Esophagus squamous epithelium (tissue), 5 donors: ENCODE data around the gene RNF123. TPM values are rescaled to one million over a fixed set of nuclear protein-coding genes. Genes with fewer than 3 reads are reported as not detected.
A peak's percentile ranks its signal among the peaks of the same experiment; 100 is the strongest.

ENCODE experiments used
- DNase-seq: peaks from one replicate; lab custom pipeline; 2025; lab: John Stamatoyannopoulos, UW
- H3K27ac ChIP-seq, 4 donors: fragments of 200-600 bp; sonication (generic); one replicate each; pipeline ENCODE4 v1.5.1; 2016 to 2019; ENCODE audit warnings: mild to moderate bottlenecking in 1 of 4
- H3K27me3 ChIP-seq, 4 donors: fragments of 200-600 bp; sonication (generic); 1 replicate in 3 of 4; 2 replicates in 1 of 4; pipeline versions ENCODE4 v1.5.1 to v1.6.0; 2017 to 2021; ENCODE audit warnings: antibody characterized with exemption in 1 of 4
- H3K36me3 ChIP-seq, 3 donors: fragments of 200-600 bp; sonication (generic); one replicate each; pipeline ENCODE4 v1.5.1; 2016 to 2019
- H3K4me1 ChIP-seq, 3 donors: fragments of 200-600 bp; sonication (generic); one replicate each; pipeline ENCODE4 v1.5.1; 2017 to 2019
- H3K4me3 ChIP-seq, 4 donors: fragments of 200-600 bp; sonication (generic); 1 replicate in 3 of 4; 2 replicates in 1 of 4; pipeline ENCODE4 v1.5.1; 2016 to 2019; ENCODE audit warnings: mild to moderate bottlenecking in 2 of 4, moderate library complexity in 1 of 4
- H3K9me3 ChIP-seq, 3 donors: fragments of 200-600 bp; sonication (generic); one replicate each; pipeline ENCODE4 v1.5.1; 2016 to 2019
- CTCF ChIP-seq, 6 experiments: fragments of 450-650 bp in 4 of 6; fragments of 200-600 bp in 2 of 6; sonication (generic) in 2 of 6; IDR thresholded peaks; one replicate each; pipeline ENCODE4 v1.5.1; 2016 to 2019; ENCODE audit warnings: antibody characterized with exemption in 6 of 6, mild to moderate bottlenecking in 4 of 6, moderate library complexity in 4 of 6
- POLR2A ChIP-seq, 4 donors: fragments of 450-650 bp; IDR thresholded peaks; one replicate each; pipeline ENCODE4 v1.6.1; 2017; ENCODE audit warnings: antibody characterized with exemption in 4 of 4, mild to moderate bottlenecking in 4 of 4, moderate library complexity in 3 of 4
- WGBS, 2 donors: methylation state at CpG; one replicate each; pipeline ENCODE4 v1.1.5; 2018; 5-methylcytosine and 5-hydroxymethylcytosine counted together
- intact Hi-C: fragments of 100-400 bp; cut with DNase I; formaldehyde crosslinking; loops from one replicate; pipeline ENCODE4 v1.15.0; 2022
- total RNA-seq, 4 donors: library from RNA; depleted of rRNA; stranded (reverse); fragments of >200 nt; gene quantifications; one replicate each; pipeline ENCODE4 v1.1.0, GENCODE V29; 2016
- donor health status: DM: yes; HTN: yes; CAD: no.

The RNF123 gene
- total RNA-seq, 4 donors from 2014 or later = 14.7 to 21.8 (median 15.8) TPM

- Histone ChIP-seq H3K4me1 (peaks cover 18 to 43% (median 19%) of the 10 kb centered on the region in 3 donors), H3K4me3 (no peak overlapping the region), H3K9me3 (no peaks in the 10 kb centered on the region), H3K27ac (no peak overlapping the region), H3K36me3 (peaks cover 0 to 12% (median 7%) of the 10 kb centered on the region in 3 donors), H3K27me3 (peaks cover 0 to 16% (median 0%) of the 10 kb centered on the region in 4 donors)
- intact Hi-C loops = loop anchor here (5.0 kb wide), 1 partner anchor 134 kb away; no protein-coding TSS in a partner anchor
- TF ChIP-seq CTCF (IDR thresholded peaks at IDR 0.05) = peak; percentile 54 to 92 (median 86)
- TF ChIP-seq POLR2A (IDR thresholded peaks at IDR 0.05) = no peak
- DNase-seq = no peak
- WGBS, 2 donors = 36% methylated on average over 9 to 11 of the region's 11 CpGs
These were observed 17.8 kb upstream of the RNF123 start for GRCh38 chr3:49671291-49672288.

GRCh38 chr3:49673121-49673714 lies 16.1 kb upstream of the RNF123 start:
- peak overlapping the region; percentile 83 to 97 (median 97) for H3K27ac ChIP-seq
- 7 to 28% methylated on average over 5 to 14 of the region's 17 CpGs for WGBS, 2 donors
- peaks cover 0 to 28% (median 18%) of the 10 kb centered on the region in 3 donors for H3K36me3 ChIP-seq
- H3K27me3 ChIP-seq = peaks cover 0 to 4% (median 0%) of the 10 kb centered on the region in 4 donors
- H3K9me3 ChIP-seq = no peaks in the 10 kb centered on the region
- no peak for DNase-seq
- TF ChIP-seq CTCF (IDR thresholded peaks at IDR 0.05) = no peak
- no peak for TF ChIP-seq POLR2A (IDR thresholded peaks at IDR 0.05)
- H3K4me3 ChIP-seq = peak overlapping the region; percentile 66 to 93 (median 85)
- intact Hi-C loops = loop anchor here (5.0 kb wide), 1 partner anchor 136 kb away; no protein-coding TSS in a partner anchor
- H3K4me1 ChIP-seq = peaks cover 18 to 43% (median 19%) of the 10 kb centered on the region in 3 donors

- intact Hi-C loops = loop anchor here (5.0 kb wide), 1 partner anchor 137 kb away; no protein-coding TSS in a partner anchor
- TF ChIP-seq CTCF (IDR thresholded peaks at IDR 0.05) = peak in 1 of 6 experiments; percentile 14
- TF ChIP-seq POLR2A (IDR thresholded peaks at IDR 0.05) = peak in 3 of 4 donors; percentile 67 to 79 (median 69)
These were observed 15.5 kb upstream of the RNF123 start, which contains the start of gene APEH for GRCh38 chr3:49673715-49674496. TSS of gene APEH (plus strand) at chr3:49674351. CDS start at chr3:49674402, 51 bp downstream.

GRCh38 chr3:49674497-49674983 lies 14.8 kb upstream of the RNF123 start:
- Histone ChIP-seq H3K27ac (peak overlapping the region; percentile 83 to 97 (median 97)), H3K4me1 (peaks cover 14 to 29% (median 19%) of the 10 kb centered on the region in 3 donors), H3K4me3 (peak overlapping the region; percentile 66 to 93 (median 85)), H3K9me3 (no peaks in the 10 kb centered on the region), H3K36me3 (peaks cover 12 to 41% (median 27%) of the 10 kb centered on the region in 3 donors), H3K27me3 (no peaks in the 10 kb centered on the region)
- 0 to 3% methylated on average over 1 to 8 of the region's 34 CpGs for WGBS, 2 donors
- TF ChIP-seq POLR2A (IDR thresholded peaks at IDR 0.05) = no peak
- TF ChIP-seq CTCF (IDR thresholded peaks at IDR 0.05) = peak in 3 of 6 experiments; percentile 2 to 22 (median 4)
- intact Hi-C loops = loop anchor here (5.0 kb wide), 1 partner anchor 137 kb away; no protein-coding TSS in a partner anchor
- no peak for DNase-seq

More at GRCh38 chr3:49673715-49674496, 15.5 kb upstream of the RNF123 start, which contains the start of gene APEH:
- WGBS, 2 donors = 1% methylated on average over 28 of the region's 71 CpGs; no CpG with 5 or more reads in 1 of the 2 donors
- Histone ChIP-seq H3K36me3 (peaks cover 6 to 35% (median 23%) of the 10 kb centered on the region in 3 donors), H3K4me1 (peaks cover 14 to 36% (median 19%) of the 10 kb centered on the region in 3 donors), H3K4me3 (peak within 1 kb of the TSS; percentile 66 to 93 (median 85)), H3K9me3 (no peaks in the 10 kb centered on the region), H3K27ac (peak within 1 kb of the TSS; percentile 83 to 97 (median 97)), H3K27me3 (no peaks in the 10 kb centered on the region)
- DNase-seq = no peak
